SK-N-SH treated with all-trans-retinoic acid at 6 μM for 48 hours (cell line): Measurements from ENCODE around the gene PRPF19.

Experiments used
- ATAC-seq: fragments of 200-7000 bp; cut with Tn5 transposase; 3 replicates; pipeline ENCODE4 v1.9.1; 2020; ENCODE audit warnings: mild to moderate bottlenecking, moderate library complexity
- ARNTL ChIP-seq: fragments of 450-650 bp; formaldehyde crosslinking; IDR thresholded peaks from 2 replicates; pipeline ENCODE4 v1.5.0; 2020; ENCODE audit warnings: low read depth, mild to moderate bottlenecking, moderate library complexity, borderline replicate concordance
- BACH2 ChIP-seq: fragments of 250-450 bp; sonication (Bioruptor Pico); IDR thresholded peaks from 2 replicates; pipeline ENCODE4 v1.9.0; 2021; ENCODE audit warnings: mild to moderate bottlenecking, borderline replicate concordance
- CREB5 ChIP-seq: fragments of 250-450 bp; sonication (Bioruptor Pico); IDR thresholded peaks from 2 replicates; pipeline ENCODE4 v1.5.1; 2020; ENCODE audit warnings: low read depth, mild to moderate bottlenecking, moderate library complexity
- CSDC2 ChIP-seq: fragments of 250-450 bp; sonication (Bioruptor Pico); IDR thresholded peaks from 2 replicates; pipeline ENCODE4 v1.5.0; 2020; ENCODE audit warnings: mild to moderate bottlenecking, moderate library complexity
- CSRNP3 ChIP-seq: fragments of 250-450 bp; sonication (Bioruptor Pico); IDR thresholded peaks from 2 replicates; pipeline ENCODE4 v1.5.1; 2021; ENCODE audit warnings: mild to moderate bottlenecking, moderate library complexity
- ESRRG ChIP-seq: fragments of 250-450 bp; sonication (Bioruptor Pico); IDR thresholded peaks from 2 replicates; pipeline ENCODE4 v1.6.1; 2021; ENCODE audit warnings: mild to moderate bottlenecking
- GLIS3 ChIP-seq: fragments of 250-450 bp; sonication (Bioruptor Pico); IDR thresholded peaks from 2 replicates; pipeline ENCODE4 v1.5.0; 2020; ENCODE audit warnings: mild to moderate bottlenecking, moderate library complexity
- ISL1 ChIP-seq: fragments of 250-450 bp; sonication (Bioruptor Pico); IDR thresholded peaks from 2 replicates; pipeline ENCODE4 v2.1.2; 2022; ENCODE audit warnings: mild to moderate bottlenecking, moderate library complexity
- OSR1 ChIP-seq: fragments of 250-450 bp; sonication (Bioruptor Pico); IDR thresholded peaks from 2 replicates; pipeline ENCODE4 v1.8.0; 2022; ENCODE audit warnings: moderate library complexity, mild to moderate bottlenecking, inconsistent platforms
- PATZ1 ChIP-seq: fragments of 250-450 bp; sonication (Bioruptor Pico); IDR thresholded peaks from 2 replicates; pipeline ENCODE4 v1.8.0; 2020; ENCODE audit warnings: mild to moderate bottlenecking, moderate library complexity, borderline replicate concordance
- POU6F1 ChIP-seq: fragments of 250-450 bp; sonication (Bioruptor Pico); IDR thresholded peaks from 2 replicates; pipeline ENCODE4 v1.8.0; 2021; ENCODE audit warnings: low read depth, mild to moderate bottlenecking, moderate library complexity, borderline replicate concordance
- PPARA ChIP-seq: fragments of 250-450 bp; sonication (Bioruptor Pico); IDR thresholded peaks from 2 replicates; pipeline ENCODE4 v1.5.0; 2020; ENCODE audit warnings: mild to moderate bottlenecking, borderline replicate concordance
- RARB ChIP-seq: fragments of 250-450 bp; sonication (Bioruptor Pico); IDR thresholded peaks from 2 replicates; pipeline ENCODE4 v1.8.0; 2021; ENCODE audit warnings: mild to moderate bottlenecking, moderate library complexity
- TCF4 ChIP-seq: fragments of 250-450 bp; sonication (Bioruptor Pico); IDR thresholded peaks from 2 replicates; pipeline ENCODE4 v1.8.0; 2021; ENCODE audit warnings: mild to moderate bottlenecking, moderate library complexity, borderline replicate concordance
- TOX ChIP-seq: fragments of 250-450 bp; sonication (Bioruptor Pico); IDR thresholded peaks from 2 replicates; pipeline ENCODE4 v1.8.0; 2021; ENCODE audit warnings: mild to moderate bottlenecking, moderate library complexity, borderline replicate concordance
- TSHZ2 ChIP-seq: fragments of 250-450 bp; sonication (Bioruptor Pico); IDR thresholded peaks from 2 replicates; pipeline ENCODE4 v1.5.0; 2020; ENCODE audit warnings: mild to moderate bottlenecking, moderate library complexity
- ZC3H10 ChIP-seq: fragments of 250-450 bp; sonication (Bioruptor Pico); IDR thresholded peaks from 2 replicates; pipeline ENCODE4 v1.5.1; 2021; ENCODE audit warnings: mild to moderate bottlenecking, moderate library complexity
- ZFP3 ChIP-seq: fragments of 250-450 bp; sonication (Bioruptor Pico); IDR thresholded peaks from 2 replicates; pipeline ENCODE4 v1.5.0; 2020; ENCODE audit warnings: mild to moderate bottlenecking, moderate library complexity
- ZFP30 ChIP-seq: fragments of 450-650 bp; formaldehyde crosslinking; IDR thresholded peaks from 2 replicates; pipeline ENCODE4 v1.5.0; 2022; ENCODE audit warnings: mild to moderate bottlenecking, moderate library complexity
- ZNF565 ChIP-seq: fragments of 450-650 bp; formaldehyde crosslinking; conservative IDR thresholded peaks from 2 replicates; pipeline ENCODE4 v1.5.0; 2020; ENCODE audit warnings: low read depth, mild to moderate bottlenecking, moderate library complexity
- ZNF70 ChIP-seq: fragments of 450-650 bp; formaldehyde crosslinking; IDR thresholded peaks from 2 replicates; pipeline ENCODE4 v1.5.0; 2020; ENCODE audit warnings: mild to moderate bottlenecking, moderate library complexity
- ZNF8 ChIP-seq: fragments of 450-650 bp; formaldehyde crosslinking; IDR thresholded peaks from 2 replicates; pipeline ENCODE4 v1.5.0; 2020; ENCODE audit warnings: mild to moderate bottlenecking, moderate library complexity

PRPF19 gene

GRCh38 chr11:60947700-60948099, 41.3 kb upstream of the PRPF19 start (continued):
- TF ChIP-seq CREB5 (CRISPR knock-in tag) (no peak), ZFP3 (no peak), GLIS3 (CRISPR knock-in tag) (no peak), RARB (CRISPR knock-in tag) (no peak), ISL1 (CRISPR knock-in tag) (no peak), ZNF8 (CRISPR knock-in tag) (no peak), CSDC2 (CRISPR knock-in tag) (no peak), TOX (CRISPR knock-in tag) (no peak)

GRCh38 chr11:60946601-60947264, 40.3 kb upstream of the PRPF19 start:
- ATAC-seq = no peak
- TF ChIP-seq ISL1 (CRISPR knock-in tag) (no peak), ESRRG (CRISPR knock-in tag) (no peak), ZFP30 (CRISPR knock-in tag) (no peak), ZNF8 (CRISPR knock-in tag) (no peak), ZFP3 (no peak), OSR1 (no peak), CSDC2 (CRISPR knock-in tag) (no peak), TSHZ2 (CRISPR knock-in tag) (no peak), ARNTL (CRISPR knock-in tag) (no peak), ZNF565 (no peak), ZC3H10 (CRISPR knock-in tag) (no peak), BACH2 (CRISPR knock-in tag) (no peak), RARB (CRISPR knock-in tag) (no peak), POU6F1 (CRISPR knock-in tag) (no peak), CSRNP3 (CRISPR knock-in tag) (no peak)
- TF ChIP-seq, all 23 proteins: peak for 0

GRCh38 chr11:60945295-60945667, 38.9 kb upstream of the PRPF19 start:
- ATAC-seq = no peak
- TF ChIP-seq TCF4 (CRISPR knock-in tag) (no peak), ISL1 (CRISPR knock-in tag) (no peak), ZFP30 (CRISPR knock-in tag) (no peak), OSR1 (no peak), PPARA (CRISPR knock-in tag) (no peak), PATZ1 (no peak), TSHZ2 (CRISPR knock-in tag) (no peak), CSRNP3 (CRISPR knock-in tag) (no peak), ESRRG (CRISPR knock-in tag) (no peak), GLIS3 (CRISPR knock-in tag) (no peak), ZC3H10 (CRISPR knock-in tag) (no peak), ZNF70 (CRISPR knock-in tag) (no peak), BACH2 (CRISPR knock-in tag) (no peak), ZNF565 (no peak), CSDC2 (CRISPR knock-in tag) (no peak), RARB (CRISPR knock-in tag) (no peak)
